GM12865 (cell line): Measurements from ENCODE around the gene ERI3.

Source experiments
- DNase-seq: peaks from one replicate; pipeline ENCODE4 v3.0.0; 2010; ENCODE audit warnings: low read depth
- H3K4me3 ChIP-seq: 2 replicates; pipeline ENCODE4 v1.5.1; 2011; ENCODE audit warnings: mild to moderate bottlenecking, low read depth, low read length, control low read depth
- CTCF ChIP-seq: IDR thresholded peaks from 2 replicates; pipeline ENCODE4 v1.5.1; 2011; ENCODE audit warnings: low read length, control low read depth, low read depth, inconsistent platforms; ENCODE audit not compliant: insufficient read depth; ENCODE audit errors: missing control alignments

ERI3 gene

DNA sequence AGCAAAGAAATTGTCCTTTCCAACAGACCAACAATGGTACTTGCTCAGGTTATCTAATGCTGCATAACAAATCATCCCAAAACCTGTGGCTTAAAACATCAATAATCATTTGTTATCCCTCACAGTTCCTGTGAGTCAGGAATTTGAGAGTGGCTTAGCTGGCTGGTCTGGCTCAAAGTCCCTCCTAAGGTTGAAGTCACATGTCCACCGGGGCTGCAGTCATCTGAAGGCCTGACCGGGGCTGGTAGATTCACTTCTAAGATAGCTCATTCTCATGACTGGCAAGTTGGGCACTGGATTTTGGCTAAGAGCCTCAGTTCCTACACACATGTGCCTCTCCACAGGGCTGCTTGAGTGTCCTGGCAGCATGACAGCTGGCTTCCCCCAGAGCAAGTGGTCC is 16.9 kb downstream of the ERI3 start:
- TF ChIP-seq CTCF: no peak
- DNase-seq: no peak
- H3K4me3 ChIP-seq: no peak overlapping the region

DNA sequence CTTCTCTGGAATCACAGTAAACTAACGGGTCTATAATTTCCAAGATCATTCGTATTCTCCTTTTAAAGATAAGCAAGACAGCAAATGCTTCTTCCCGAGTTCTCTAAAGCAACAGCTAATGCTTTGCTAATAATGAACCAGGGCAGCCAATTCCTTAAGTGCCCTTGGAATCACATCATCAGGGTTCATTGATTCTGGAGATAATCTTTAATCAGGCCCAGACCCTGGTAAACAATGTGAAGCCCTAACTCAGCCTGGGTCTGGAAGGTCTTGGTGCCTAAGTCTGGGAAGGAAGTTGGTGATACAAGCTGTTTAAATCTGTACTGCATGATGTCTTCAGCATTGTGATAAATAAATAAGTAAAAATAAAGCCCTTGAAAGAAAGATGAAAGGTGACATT is 18.4 kb downstream of the ERI3 start:
- H3K4me3 ChIP-seq: no peak overlapping the region
- no peak for DNase-seq
- no peak for TF ChIP-seq CTCF

DNA sequence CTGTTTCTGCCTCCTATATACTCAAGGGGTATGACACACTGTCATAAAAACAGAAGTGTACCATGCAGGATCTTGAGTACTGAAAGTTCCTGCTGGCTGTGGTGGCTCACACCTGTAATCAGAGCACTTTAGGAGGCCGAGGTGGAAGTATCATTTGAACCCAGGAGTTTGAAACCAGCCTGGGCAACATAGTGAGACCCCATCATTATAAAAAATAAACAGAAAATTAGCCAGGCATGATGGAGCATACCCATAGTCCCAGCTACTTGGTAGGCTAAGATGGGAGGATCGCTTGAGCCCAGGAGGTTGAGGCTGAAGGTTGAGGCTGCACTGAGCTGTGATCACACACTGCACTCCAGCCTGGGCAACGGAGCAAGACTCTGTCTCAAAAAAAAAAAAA is 20.1 kb downstream of the ERI3 start:
- no peak overlapping the region for H3K4me3 ChIP-seq
- TF ChIP-seq CTCF: no peak
- no peak for DNase-seq

DNA sequence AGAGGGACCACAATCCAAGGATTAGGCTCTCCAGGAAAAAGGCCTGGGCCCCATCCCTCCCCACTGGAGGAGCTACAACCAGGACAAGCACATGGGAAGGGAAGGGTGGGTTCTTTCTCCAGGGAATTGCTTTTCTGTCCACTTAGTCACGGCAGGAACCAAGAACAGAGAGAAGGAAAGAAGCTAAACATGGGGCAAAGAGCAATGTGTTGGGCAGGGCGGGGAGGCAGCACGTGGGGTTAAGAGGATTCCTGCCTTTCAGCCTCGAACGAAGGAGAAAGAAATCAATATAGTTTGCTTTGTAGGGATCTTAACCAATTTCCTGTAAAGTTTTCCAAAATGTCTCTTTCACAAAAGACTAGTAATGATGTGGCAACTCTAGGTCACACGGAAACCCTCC is 21.7 kb downstream of the ERI3 start:
- no peak for DNase-seq
- no peak for TF ChIP-seq CTCF

GRCh38 chr1:44332505-44332904 is 22.6 kb downstream of the ERI3 start:
- no peak for TF ChIP-seq CTCF
- H3K4me3 ChIP-seq: no peak overlapping the region
- no peak for DNase-seq

More for the DNA sequence above, 21.7 kb downstream of the ERI3 start:
- H3K4me3 ChIP-seq: no peak overlapping the region

GRCh38 chr1:44330935-44331334 is 24.1 kb downstream of the ERI3 start:
- TF ChIP-seq CTCF: no peak
- DNase-seq: no peak
- H3K4me3 ChIP-seq: no peak overlapping the region

DNA sequence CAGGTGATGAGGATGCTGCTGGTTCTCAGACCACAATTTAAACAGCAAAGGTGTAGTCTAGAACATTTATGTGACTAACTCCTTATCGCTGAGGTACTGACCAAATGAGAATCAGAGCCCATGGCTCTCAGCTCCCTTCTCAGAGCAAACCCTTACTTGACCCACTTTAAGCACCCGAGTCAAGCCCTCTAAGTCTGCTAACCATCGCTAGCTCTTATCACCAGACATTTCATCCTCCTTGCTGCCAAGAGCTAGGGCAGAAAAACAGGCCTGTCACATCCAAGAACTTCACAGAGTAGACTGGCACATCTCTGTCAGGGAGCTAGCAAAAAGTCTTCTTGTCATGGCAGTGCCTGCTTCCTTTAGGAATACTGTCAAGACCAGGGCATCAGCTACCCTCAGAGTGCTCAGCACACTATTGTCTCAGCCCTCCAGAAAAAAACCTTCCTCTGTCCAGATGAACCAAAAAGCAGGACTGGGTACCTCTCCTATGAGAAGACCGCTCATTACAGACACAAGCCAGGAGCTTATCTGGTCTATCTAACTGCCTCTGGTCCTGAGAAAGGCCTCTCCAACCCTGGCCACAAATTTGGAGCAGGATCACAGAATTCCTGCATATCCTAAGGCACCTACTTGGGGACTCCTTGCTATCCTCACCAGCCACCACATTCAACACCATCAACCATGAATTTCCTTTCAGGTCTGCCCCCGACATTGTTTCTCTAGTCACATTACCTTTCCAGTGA is 26.2 kb downstream of the ERI3 start:
- DNase-seq: no peak
- TF ChIP-seq CTCF: no peak
- H3K4me3 ChIP-seq: no peak overlapping the region
